B cell (primary cell): ENCODE data around the gene TTC32. TPM values are rescaled to one million over a fixed set of nuclear protein-coding genes. Genes with fewer than 3 reads are reported as not detected.

Source experiments
- ATAC-seq: fragments of 200-7000 bp; cut with Tn5 transposase; one replicate; pipeline ENCODE4 v1.10.0; 2021; ENCODE audit warnings: low read depth, mild to moderate bottlenecking, moderate number of reproducible peaks, moderate library complexity
- CTCF ChIA-PET: fragments of 350-600 bp; sonication (Branson Sonifier 250); formaldehyde crosslinking; loops from one replicate; lab custom pipeline; 2021; ENCODE audit warnings: antibody characterized with exemption, inconsistent platforms; lab: Charles Lee
- POLR2A ChIA-PET: fragments of 350-600 bp; sonication (Branson Sonifier 250); formaldehyde crosslinking; loops from one replicate; lab custom pipeline; 2021; ENCODE audit warnings: antibody characterized with exemption; lab: Charles Lee
- DNase-seq: peaks from one replicate; pipeline ENCODE4 v3.0.0; 2013
- H2AFZ ChIP-seq: 2 replicates; pipeline ENCODE4 v1.6.1; 2012; ENCODE audit warnings: mild to moderate bottlenecking, low read depth, low read length; ENCODE audit not compliant: insufficient read depth, poor library complexity, severe bottlenecking
- H3K27ac ChIP-seq, 2 donors: 1 replicate in 1 of 2; 2 replicates in 1 of 2; pipeline ENCODE4 v1.5.1; 2012 to 2013; ENCODE audit warnings: low read length in 2 of 2, mild to moderate bottlenecking in 2 of 2, moderate library complexity in 1 of 2
- H3K27me3 ChIP-seq, 4 experiments: fragments of 200-600 bp in 1 of 4; sonication (generic) in 1 of 4; replicated peaks in 1 of 4; 1 replicate in 2 of 4; 2 replicates in 2 of 4; pipeline versions ENCODE4 v1.6.1 to v1.7.0; 2013 to 2016; ENCODE audit warnings: low read length in 3 of 4, mild to moderate bottlenecking in 2 of 4, mixed read lengths in 1 of 4, moderate library complexity in 1 of 4; ENCODE audit not compliant: insufficient read depth in 4 of 4, control insufficient read depth in 3 of 4; ENCODE audit errors: control extremely low read depth in 1 of 4
- H3K36me3 ChIP-seq, 2 experiments: replicated peaks in 1 of 2; 1 replicate in 1 of 2; 2 replicates in 1 of 2; pipeline versions ENCODE4 v1.6.1 to v1.7.1; 2013; ENCODE audit warnings: low read length in 1 of 2; ENCODE audit not compliant: insufficient read depth in 2 of 2, control insufficient read depth in 1 of 2; ENCODE audit errors: control extremely low read depth in 1 of 2, extremely low read depth in 1 of 2
- H3K4me1 ChIP-seq, 2 donors: fragments of 200-600 bp in 1 of 2; sonication (generic) in 1 of 2; 1 replicate in 1 of 2; 2 replicates in 1 of 2; pipeline versions ENCODE4 v1.5.1 to v1.6.1; 2013 to 2017; ENCODE audit warnings: low read length in 2 of 2; ENCODE audit not compliant: control insufficient read depth in 2 of 2, insufficient read depth in 2 of 2
- H3K4me2 ChIP-seq: replicated peaks from 2 replicates; pipeline ENCODE3; 2012; ENCODE audit warnings: mild to moderate bottlenecking, low read depth, low read length; ENCODE audit not compliant: poor library complexity, severe bottlenecking
- H3K4me3 ChIP-seq, 5 experiments: fragments of 200-600 bp in 1 of 5; sonication (generic) in 1 of 5; 1 replicate in 3 of 5; 2 replicates in 2 of 5; pipeline versions ENCODE4 v1.5.1 to v1.7.0; 2011 to 2016; ENCODE audit warnings: low read length in 4 of 5, mild to moderate bottlenecking in 4 of 5, low read depth in 2 of 5, control low read depth in 1 of 5, moderate library complexity in 1 of 5; ENCODE audit not compliant: insufficient read depth in 1 of 5; ENCODE audit errors: control extremely low read depth in 1 of 5, extremely low read depth in 1 of 5
- H3K79me2 ChIP-seq: fragments of 200-600 bp; sonication (generic); one replicate; pipeline ENCODE4 v1.6.0; 2016; ENCODE audit warnings: low read length; ENCODE audit not compliant: control insufficient read depth, insufficient read depth
- H3K9ac ChIP-seq: fragments of 200-600 bp; sonication (generic); 2 replicates; pipeline ENCODE4 v1.6.1; 2017; ENCODE audit warnings: mild to moderate bottlenecking, low read length, moderate library complexity
- H3K9me3 ChIP-seq, 3 donors: one replicate each; pipeline versions ENCODE4 v1.6.1 to v1.7.1; 2013; ENCODE audit warnings: low read length in 2 of 3; ENCODE audit not compliant: control insufficient read depth in 2 of 3, insufficient read depth in 1 of 3; ENCODE audit errors: control extremely low read depth in 1 of 3
- H4K20me1 ChIP-seq: 2 replicates; pipeline ENCODE4 v1.6.0; 2012; ENCODE audit warnings: mild to moderate bottlenecking, low read length; ENCODE audit not compliant: insufficient read depth, control insufficient read depth, poor library complexity, severe bottlenecking
- H3K27ac Mint-ChIP-seq: one replicate; pipeline ENCODE4 v1.8.0; 2021; ENCODE audit warnings: mixed read lengths
- H3K27me3 Mint-ChIP-seq: one replicate; pipeline ENCODE4 v1.8.0; 2021; ENCODE audit warnings: mixed read lengths
- H3K4me1 Mint-ChIP-seq: one replicate; pipeline ENCODE4 v1.8.0; 2021; ENCODE audit warnings: mixed read lengths
- H3K4me3 Mint-ChIP-seq: one replicate; pipeline ENCODE4 v1.8.0; 2021; ENCODE audit warnings: mixed read lengths
- H3K9me3 Mint-ChIP-seq: one replicate; pipeline ENCODE4 v1.8.0; 2022; ENCODE audit warnings: mixed read lengths; ENCODE audit not compliant: insufficient read depth
- EZH2 ChIP-seq: IDR thresholded peaks from 2 replicates; pipeline ENCODE4 v1.6.1; 2012; ENCODE audit warnings: borderline replicate concordance, low read depth, mild to moderate bottlenecking, moderate library complexity, low read length; ENCODE audit not compliant: insufficient read depth, poor library complexity, severe bottlenecking
- WGBS: methylation state at CpG from one replicate; pipeline ENCODE4 v1.1.5; 2013; ENCODE audit warnings: missing lambda C conversion rate; ENCODE audit not compliant: insufficient coverage; 5-methylcytosine and 5-hydroxymethylcytosine counted together
- intact Hi-C: fragments of 100-400 bp; cut with micrococcal nuclease; formaldehyde crosslinking; loops from one replicate; pipeline ENCODE4 v1.10.0; 2022
- polyA plus RNA-seq: library from polyadenylated mRNA; depleted of rRNA; stranded (reverse); fragments of >200 nt; gene quantifications from 2 replicates; pipeline ENCODE4 v1.2.3, GENCODE V29; 2012
- total RNA-seq, 2 donors: library from RNA; stranded (reverse); fragments of 120-200 nt in 1 of 2; gene quantifications; 1 replicate in 1 of 2; 2 replicates in 1 of 2; pipeline versions ENCODE4 v1.2.3 to v1.2.4, GENCODE V29; 2013 to 2022
- TF ChIP-seq, protein P1 (sequence below): fragments of 200-600 bp; IDR thresholded peaks from one replicate; pipeline ENCODE4 v1.8.0; 2022; ENCODE audit warnings: antibody characterized with exemption, mild to moderate bottlenecking

TTC32 gene
- total and polyA plus RNA-seq, 2 donors (not counting 1 experiment from before 2014, with no cell fraction given) = 27.7 to 38.1 TPM

DNA sequence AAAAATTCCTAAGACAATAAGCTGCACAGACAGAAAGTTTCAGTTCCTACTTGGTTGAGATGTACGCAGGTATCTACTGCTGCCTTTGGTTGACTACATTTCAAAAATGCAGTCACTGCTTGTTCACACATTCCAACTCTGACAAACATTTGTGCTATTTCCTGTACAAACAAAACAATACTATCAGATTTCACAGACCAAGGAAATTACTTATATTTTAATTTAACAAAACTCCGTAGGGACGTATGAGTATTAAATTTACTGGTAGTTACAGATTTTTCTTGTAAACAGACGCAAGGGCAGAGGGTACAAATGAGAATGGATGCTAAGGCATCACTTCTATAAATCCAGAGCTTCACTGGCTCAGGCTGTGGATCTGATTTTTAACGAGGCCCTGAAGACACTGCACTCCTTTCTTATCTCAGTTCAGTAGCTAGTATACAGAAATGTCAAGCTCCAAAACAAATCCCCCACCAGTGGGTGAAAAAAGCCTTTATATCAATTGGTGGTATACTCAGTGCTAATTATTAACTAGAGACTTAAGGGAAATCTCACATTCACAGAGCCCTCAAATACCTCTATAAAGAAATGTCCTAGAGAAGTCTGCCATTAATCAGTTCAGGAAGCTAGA is 31.7 kb upstream of the TTC32 start:
- Histone ChIP-seq H3K27ac (no peak overlapping the region), H4K20me1 (no peaks in the 10 kb centered on the region), H3K4me1 (no peaks in the 10 kb centered on the region), H3K79me2 (no peaks in the 10 kb centered on the region), H3K36me3 (peaks cover 7 to 21% of the 10 kb centered on the region in 2 experiments), H2AFZ (no peak overlapping the region), H3K27me3 (no peaks in the 10 kb centered on the region), H3K9me3 (peaks cover 6 to 10% (median 6%) of the 10 kb centered on the region in 3 donors), H3K4me3 (no peak overlapping the region), H3K4me2 (no peak overlapping the region), H3K9ac (no peak overlapping the region)
- POLR2A ChIA-PET = no interaction called here
- DNase-seq = no peak
- CTCF ChIA-PET = no interaction called here
- no peak overlapping the region for H3K4me3 Mint-ChIP-seq
- no peak overlapping the region for H3K27ac Mint-ChIP-seq
- intact Hi-C loops = no loop called here
- no peaks in the 10 kb centered on the region for H3K4me1 Mint-ChIP-seq
- no peaks in the 10 kb centered on the region for H3K27me3 Mint-ChIP-seq
- 70% methylated on average over 2 of the region's 5 CpGs for WGBS
- peaks cover 4% of the 10 kb centered on the region for H3K9me3 Mint-ChIP-seq
- TF ChIP-seq EZH2 = no peak
- TF ChIP-seq, protein P1, sequence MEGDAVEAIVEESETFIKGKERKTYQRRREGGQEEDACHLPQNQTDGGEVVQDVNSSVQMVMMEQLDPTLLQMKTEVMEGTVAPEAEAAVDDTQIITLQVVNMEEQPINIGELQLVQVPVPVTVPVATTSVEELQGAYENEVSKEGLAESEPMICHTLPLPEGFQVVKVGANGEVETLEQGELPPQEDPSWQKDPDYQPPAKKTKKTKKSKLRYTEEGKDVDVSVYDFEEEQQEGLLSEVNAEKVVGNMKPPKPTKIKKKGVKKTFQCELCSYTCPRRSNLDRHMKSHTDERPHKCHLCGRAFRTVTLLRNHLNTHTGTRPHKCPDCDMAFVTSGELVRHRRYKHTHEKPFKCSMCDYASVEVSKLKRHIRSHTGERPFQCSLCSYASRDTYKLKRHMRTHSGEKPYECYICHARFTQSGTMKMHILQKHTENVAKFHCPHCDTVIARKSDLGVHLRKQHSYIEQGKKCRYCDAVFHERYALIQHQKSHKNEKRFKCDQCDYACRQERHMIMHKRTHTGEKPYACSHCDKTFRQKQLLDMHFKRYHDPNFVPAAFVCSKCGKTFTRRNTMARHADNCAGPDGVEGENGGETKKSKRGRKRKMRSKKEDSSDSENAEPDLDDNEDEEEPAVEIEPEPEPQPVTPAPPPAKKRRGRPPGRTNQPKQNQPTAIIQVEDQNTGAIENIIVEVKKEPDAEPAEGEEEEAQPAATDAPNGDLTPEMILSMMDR = no peak
- no peak for ATAC-seq

DNA sequence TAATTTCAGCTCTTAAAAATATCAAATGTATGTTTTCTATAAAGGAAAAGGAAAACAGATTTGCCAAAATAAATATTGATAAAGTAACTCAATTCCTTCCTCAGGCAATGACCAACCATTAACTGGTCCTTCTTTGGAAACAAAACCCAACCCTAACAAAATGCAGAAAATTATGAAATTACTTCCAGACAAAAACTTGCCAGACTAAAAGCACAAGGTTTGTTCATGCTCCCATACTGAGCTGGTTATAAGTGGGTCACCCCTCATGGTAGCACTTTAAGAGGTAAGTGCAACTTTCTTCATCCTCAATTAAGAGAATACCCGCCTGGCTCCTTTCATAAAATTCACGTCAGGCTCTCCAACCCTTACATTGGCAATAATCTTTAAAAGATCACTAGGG is 31.1 kb upstream of the TTC32 start:
- ATAC-seq (no peak), DNase-seq (no peak)
- Histone ChIP-seq H3K9me3 (peaks cover 7 to 14% (median 9%) of the 10 kb centered on the region in 3 donors), H3K4me3 (no peak overlapping the region), H2AFZ (no peak overlapping the region), H3K79me2 (no peaks in the 10 kb centered on the region), H3K4me2 (no peak overlapping the region), H4K20me1 (no peaks in the 10 kb centered on the region), H3K4me1 (no peaks in the 10 kb centered on the region), H3K9ac (no peak overlapping the region), H3K36me3 (peaks cover 7 to 21% of the 10 kb centered on the region in 2 experiments), H3K27me3 (no peaks in the 10 kb centered on the region), H3K27ac (no peak overlapping the region)
- no peak overlapping the region for H3K27ac Mint-ChIP-seq
- H3K4me1 Mint-ChIP-seq = no peaks in the 10 kb centered on the region
- no peaks in the 10 kb centered on the region for H3K27me3 Mint-ChIP-seq
- ChIA-PET POLR2A (no interaction called here), CTCF (no interaction called here)
- no peak overlapping the region for H3K4me3 Mint-ChIP-seq
- peaks cover 4% of the 10 kb centered on the region for H3K9me3 Mint-ChIP-seq
- TF ChIP-seq EZH2 = no peak
- TF ChIP-seq, protein P1 = no peak
- no CpG with 5 or more reads among the region's 2 CpGs for WGBS
- intact Hi-C loops = no loop called here
